Lower leg skin (tissue), 3 donors: Measurements from ENCODE around the gene UBTF.

ENCODE experiments used
- CTCF ChIP-seq, 3 donors: fragments of 450-650 bp; IDR thresholded peaks; one replicate each; pipeline ENCODE4 v1.5.1; 2016; ENCODE audit warnings: antibody characterized with exemption in 3 of 3, mild to moderate bottlenecking in 3 of 3, moderate library complexity in 2 of 3
- POLR2A ChIP-seq, 2 donors: fragments of 450-650 bp; IDR thresholded peaks; one replicate each; pipeline ENCODE4 v1.6.1; 2016 to 2017; ENCODE audit warnings: antibody characterized with exemption in 2 of 2, mild to moderate bottlenecking in 1 of 2, moderate library complexity in 1 of 2

- TF ChIP-seq CTCF (IDR thresholded peaks at IDR 0.05) (no peak), POLR2A (IDR thresholded peaks at IDR 0.05) (no peak)
Measured at GRCh38 chr17:44214896-44215295, 4.6 kb downstream of the UBTF start.
